ENCODE results near the gene TTC9.

TTC9 gene

GRCh38 chr14:70643967-70644366 lies 2.3 kb downstream of the TTC9 start:
- DNase-seq (ENCODE audit: low read depth in 1 of 2, low spot score in 1 of 2): no peak

GRCh38 chr14:70645892-70646291 lies 4.2 kb downstream of the TTC9 start:
- no peak for DNase-seq (ENCODE audit: low read depth in 1 of 2, low spot score in 1 of 2)

- DNase-seq (ENCODE audit: low read depth in 1 of 2, low spot score in 1 of 2): no peak
These were observed 5.0 kb downstream of the TTC9 start for GRCh38 chr14:70646705-70647104.

GRCh38 chr14:70648346-70648745 lies 6.6 kb downstream of the TTC9 start:
- no peak for DNase-seq (ENCODE audit: low read depth in 1 of 2, low spot score in 1 of 2)

GRCh38 chr14:70649803-70650202 lies 8.1 kb downstream of the TTC9 start:
- DNase-seq (ENCODE audit: low read depth in 1 of 2, low spot score in 1 of 2): no peak

GRCh38 chr14:70651522-70651921 lies 9.8 kb downstream of the TTC9 start:
- no peak for DNase-seq (ENCODE audit: low read depth in 1 of 2, low spot score in 1 of 2)

- no peak for DNase-seq (ENCODE audit: low read depth in 1 of 2, low spot score in 1 of 2)
These were observed 11.2 kb downstream of the TTC9 start for GRCh38 chr14:70652871-70653270.

- no peak for DNase-seq (ENCODE audit: low read depth in 1 of 2, low spot score in 1 of 2)
These were observed 11.9 kb downstream of the TTC9 start for GRCh38 chr14:70653662-70654061.

GRCh38 chr14:70654632-70655031 lies 12.9 kb downstream of the TTC9 start:
- DNase-seq (ENCODE audit: low read depth in 1 of 2, low spot score in 1 of 2): no peak

GRCh38 chr14:70655110-70655826 lies 13.6 kb downstream of the TTC9 start:
- DNase-seq (ENCODE audit: low read depth in 1 of 2, low spot score in 1 of 2): peak in 1 of 2 donors; percentile 65

- no peak for DNase-seq (ENCODE audit: low read depth in 1 of 2, low spot score in 1 of 2)
These were observed 17.2 kb downstream of the TTC9 start for GRCh38 chr14:70658899-70659298.

- no peak for DNase-seq (ENCODE audit: low read depth in 1 of 2, low spot score in 1 of 2)
These were observed 19.5 kb downstream of the TTC9 start for GRCh38 chr14:70660967-70661893.

GRCh38 chr14:70662080-70662479 lies 20.4 kb downstream of the TTC9 start:
- no peak for DNase-seq (ENCODE audit: low read depth in 1 of 2, low spot score in 1 of 2)

- DNase-seq (ENCODE audit: low read depth in 1 of 2, low spot score in 1 of 2): no peak
These were observed 21.1 kb downstream of the TTC9 start for GRCh38 chr14:70662816-70663215.

- DNase-seq (ENCODE audit: low read depth in 1 of 2, low spot score in 1 of 2): no peak
These were observed 22.0 kb downstream of the TTC9 start for GRCh38 chr14:70663707-70664179.

- no peak for DNase-seq (ENCODE audit: low read depth in 1 of 2, low spot score in 1 of 2)
These were observed 23.2 kb downstream of the TTC9 start for GRCh38 chr14:70664698-70665447.

- DNase-seq (ENCODE audit: low read depth in 1 of 2, low spot score in 1 of 2): no peak
These were observed 24.0 kb downstream of the TTC9 start for GRCh38 chr14:70665448-70666360.

- DNase-seq (ENCODE audit: low read depth in 1 of 2, low spot score in 1 of 2): no peak
These were observed 24.6 kb downstream of the TTC9 start for GRCh38 chr14:70666361-70666686.

GRCh38 chr14:70670992-70671651 lies 29.4 kb downstream of the TTC9 start:
- no peak for DNase-seq (ENCODE audit: low read depth in 1 of 2, low spot score in 1 of 2)

All from activated CD4-positive, alpha-beta T cell treated with anti-CD3 and anti-CD28 coated beads, Interleukin-2, amount 50 U/mL, for 24 hours (primary cell).